WTC11 (cell line): Measurements from ENCODE around the gene HAUS5.

ENCODE experiments used
- NR1H2 ChIP-seq: sonication (generic); formaldehyde crosslinking; IDR thresholded peaks from 2 replicates; pipeline ENCODE4 v1.9.0; 2021; ENCODE audit warnings: mild to moderate bottlenecking, moderate library complexity, missing genetic modification reagents
- SMAD3 ChIP-seq: sonication (generic); formaldehyde crosslinking; IDR thresholded peaks from 2 replicates; pipeline ENCODE4 v1.8.0; 2022; ENCODE audit warnings: missing genetic modification reagents, mild to moderate bottlenecking, borderline replicate concordance
- ZNF138 ChIP-seq: sonication (generic); formaldehyde crosslinking; conservative IDR thresholded peaks from 2 replicates; pipeline ENCODE4 v1.8.1; 2022; ENCODE audit warnings: mild to moderate bottlenecking, moderate library complexity, missing genetic modification reagents
- ZNF219 ChIP-seq: sonication (generic); formaldehyde crosslinking; IDR thresholded peaks from 2 replicates; pipeline ENCODE4 v1.8.0; 2023; ENCODE audit warnings: missing genetic modification reagents, mild to moderate bottlenecking, borderline replicate concordance
- TF ChIP-seq, protein P1 (sequence below): fragments of 200-600 bp; IDR thresholded peaks from 2 replicates; pipeline ENCODE4 v1.8.0; 2022; ENCODE audit warnings: antibody characterized with exemption

DNA sequence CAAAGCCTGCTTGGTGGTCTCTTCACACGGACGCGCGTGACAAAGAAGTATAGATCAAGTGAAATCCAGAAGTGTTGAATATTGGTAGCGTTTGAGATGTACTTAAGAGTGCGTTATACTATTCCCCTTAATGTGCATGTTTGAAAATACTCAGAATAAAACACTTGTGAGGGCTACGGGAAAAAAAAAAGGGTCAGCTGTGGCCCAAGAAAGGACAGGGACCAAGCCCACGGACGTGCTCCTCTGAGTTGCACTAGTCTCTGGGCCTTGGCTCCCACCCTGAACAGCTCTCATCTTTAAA is 15.7 kb downstream of the HAUS5 start:
- TF ChIP-seq, protein P1, sequence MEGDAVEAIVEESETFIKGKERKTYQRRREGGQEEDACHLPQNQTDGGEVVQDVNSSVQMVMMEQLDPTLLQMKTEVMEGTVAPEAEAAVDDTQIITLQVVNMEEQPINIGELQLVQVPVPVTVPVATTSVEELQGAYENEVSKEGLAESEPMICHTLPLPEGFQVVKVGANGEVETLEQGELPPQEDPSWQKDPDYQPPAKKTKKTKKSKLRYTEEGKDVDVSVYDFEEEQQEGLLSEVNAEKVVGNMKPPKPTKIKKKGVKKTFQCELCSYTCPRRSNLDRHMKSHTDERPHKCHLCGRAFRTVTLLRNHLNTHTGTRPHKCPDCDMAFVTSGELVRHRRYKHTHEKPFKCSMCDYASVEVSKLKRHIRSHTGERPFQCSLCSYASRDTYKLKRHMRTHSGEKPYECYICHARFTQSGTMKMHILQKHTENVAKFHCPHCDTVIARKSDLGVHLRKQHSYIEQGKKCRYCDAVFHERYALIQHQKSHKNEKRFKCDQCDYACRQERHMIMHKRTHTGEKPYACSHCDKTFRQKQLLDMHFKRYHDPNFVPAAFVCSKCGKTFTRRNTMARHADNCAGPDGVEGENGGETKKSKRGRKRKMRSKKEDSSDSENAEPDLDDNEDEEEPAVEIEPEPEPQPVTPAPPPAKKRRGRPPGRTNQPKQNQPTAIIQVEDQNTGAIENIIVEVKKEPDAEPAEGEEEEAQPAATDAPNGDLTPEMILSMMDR = no peak
- TF ChIP-seq ZNF219 (CRISPR knock-in tag) = no peak
- TF ChIP-seq SMAD3 (CRISPR knock-in tag) = no peak
- no peak for TF ChIP-seq NR1H2 (CRISPR knock-in tag)
- TF ChIP-seq ZNF138 (CRISPR knock-in tag) = no peak
